ENCODE data around the gene NEUROD6.

The NEUROD6 gene

DNA sequence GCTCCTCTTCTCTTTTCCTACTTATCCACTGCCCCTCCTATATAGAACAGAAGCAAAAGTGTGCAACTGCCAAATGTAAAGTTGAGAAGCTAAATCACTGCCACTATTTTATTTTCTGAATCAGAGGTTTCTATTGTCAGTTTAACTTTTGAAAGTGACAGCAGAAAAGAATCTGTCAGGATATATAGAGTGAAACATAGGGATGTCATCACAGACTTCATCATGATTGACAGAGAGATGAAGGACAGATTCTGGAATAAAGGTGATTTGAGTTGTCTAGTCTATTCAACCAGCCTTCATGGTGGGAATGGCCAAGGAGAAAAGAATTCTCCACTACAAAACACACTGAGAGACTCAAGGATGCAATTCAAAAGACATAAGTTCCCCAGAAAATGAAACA, 19.9 kb downstream of the NEUROD6 start (continued):
- TF ChIP-seq ZNF175 (tag by site-specific recombination; IDR thresholded peaks at IDR 0.05) (no peak), KLF7 (tag by site-specific recombination; IDR thresholded peaks at IDR 0.05; ENCODE audit: borderline replicate concordance) (no peak), ZNF155 (tag by site-specific recombination; IDR thresholded peaks at IDR 0.05) (no peak)

DNA sequence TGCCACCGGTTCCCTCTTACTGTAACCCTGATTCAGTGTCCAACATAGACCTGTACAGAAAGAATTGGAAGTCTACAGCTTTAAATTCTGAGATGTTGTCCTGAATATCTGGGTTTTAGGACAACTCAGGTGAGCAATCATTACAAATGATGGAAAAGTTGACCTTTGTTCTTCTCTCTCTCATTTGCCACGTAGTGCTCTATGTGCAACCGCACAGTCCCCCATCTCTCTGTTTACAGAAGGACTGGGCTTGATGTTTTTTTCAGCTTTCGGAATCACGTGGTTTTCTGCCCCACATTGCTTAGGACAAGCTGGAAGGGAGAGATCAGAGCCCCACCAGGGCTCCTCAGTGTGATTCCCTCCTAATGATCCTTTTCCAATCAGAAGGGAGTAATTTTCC, 22.2 kb downstream of the NEUROD6 start:
- no peak overlapping the region for H3K27ac ChIP-seq (ENCODE audit: extremely low read depth, low read depth, low read length)
- POLR2A ChIA-PET: no interaction called here
- no peak for TF ChIP-seq ZNF548 (tag by site-specific recombination; IDR thresholded peaks at IDR 0.05)
- no peak for TF ChIP-seq ZNF155 (tag by site-specific recombination; IDR thresholded peaks at IDR 0.05)
- no peak for TF ChIP-seq ZNF660 (tag by site-specific recombination; IDR thresholded peaks at IDR 0.05)
- CTCF ChIA-PET: no interaction called here
- H3K9me3 ChIP-seq (ENCODE audit: control insufficient read depth, insufficient read depth, low read depth, low read length): no peaks in the 10 kb centered on the region
- no peaks in the 10 kb centered on the region for H3K4me1 ChIP-seq (ENCODE audit: control insufficient read depth, insufficient read depth, low read length)
- H3K4me3 ChIP-seq (ENCODE audit: low read depth, low read length): no peak overlapping the region
- H3K36me3 ChIP-seq (ENCODE audit: control insufficient read depth in 2 of 2, insufficient read depth in 1 of 2, low read length in 2 of 2): no peaks in the 10 kb centered on the region

DNA sequence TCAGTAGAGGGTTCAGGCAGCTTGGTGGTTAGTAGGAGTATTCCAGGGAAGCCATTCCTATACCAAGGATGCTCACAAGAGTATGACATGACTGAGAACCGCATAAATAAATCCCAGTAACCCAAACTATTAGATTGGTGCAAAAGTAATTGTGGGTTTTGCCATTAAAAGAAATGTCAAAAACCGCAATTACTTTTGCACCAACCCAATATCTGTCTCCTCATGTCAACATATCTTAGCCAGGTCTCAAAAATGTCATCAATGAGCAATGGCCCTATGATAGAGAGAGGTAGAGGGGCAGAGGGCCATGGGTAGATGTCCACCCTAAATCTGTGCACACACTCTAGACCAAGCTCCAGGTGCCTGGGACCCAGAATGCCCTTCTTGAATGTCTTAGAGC, 23.6 kb downstream of the NEUROD6 start:
- no peaks in the 10 kb centered on the region for H3K9me3 ChIP-seq (ENCODE audit: control insufficient read depth, insufficient read depth, low read depth, low read length)
- H3K27ac ChIP-seq (ENCODE audit: extremely low read depth, low read depth, low read length): no peak overlapping the region
- no peaks in the 10 kb centered on the region for H3K36me3 ChIP-seq (ENCODE audit: control insufficient read depth in 2 of 2, insufficient read depth in 1 of 2, low read length in 2 of 2)
- TF ChIP-seq ZNF184 (tag by site-specific recombination; IDR thresholded peaks at IDR 0.05) (no peak), ZNF366 (tag by site-specific recombination; conservative IDR thresholded peaks at IDR 0.05) (no peak), GLIS1 (tag by site-specific recombination; IDR thresholded peaks at IDR 0.05) (no peak), ZNF266 (tag by site-specific recombination; IDR thresholded peaks at IDR 0.05; ENCODE audit: low read depth) (no peak), ZNF335 (tag by site-specific recombination; conservative IDR thresholded peaks at IDR 0.05) (no peak), ZNF76 (tag by site-specific recombination; IDR thresholded peaks at IDR 0.05; ENCODE audit: borderline replicate concordance, low read depth) (no peak), GLIS2 (tag by site-specific recombination; IDR thresholded peaks at IDR 0.05) (no peak), ZNF248 (tag by site-specific recombination; IDR thresholded peaks at IDR 0.05) (no peak), ZNF658 (tag by site-specific recombination; IDR thresholded peaks at IDR 0.05) (no peak), ZNF621 (tag by site-specific recombination; IDR thresholded peaks at IDR 0.05) (no peak), ZNF561 (tag by site-specific recombination; IDR thresholded peaks at IDR 0.05; ENCODE audit: borderline replicate concordance) (no peak), ZNF121 (tag by site-specific recombination; IDR thresholded peaks at IDR 0.05) (no peak), KLF10 (tag by site-specific recombination; IDR thresholded peaks at IDR 0.05) (no peak), YY1 (tag by site-specific recombination; IDR thresholded peaks at IDR 0.05) (no peak), ZNF830 (tag by site-specific recombination; IDR thresholded peaks at IDR 0.05; ENCODE audit: low read depth) (no peak), ZBTB21 (tag by site-specific recombination; IDR thresholded peaks at IDR 0.05) (no peak), ZNF16 (tag by site-specific recombination; IDR thresholded peaks at IDR 0.05; ENCODE audit: low read depth) (no peak)
- TF ChIP-seq, protein P1, sequence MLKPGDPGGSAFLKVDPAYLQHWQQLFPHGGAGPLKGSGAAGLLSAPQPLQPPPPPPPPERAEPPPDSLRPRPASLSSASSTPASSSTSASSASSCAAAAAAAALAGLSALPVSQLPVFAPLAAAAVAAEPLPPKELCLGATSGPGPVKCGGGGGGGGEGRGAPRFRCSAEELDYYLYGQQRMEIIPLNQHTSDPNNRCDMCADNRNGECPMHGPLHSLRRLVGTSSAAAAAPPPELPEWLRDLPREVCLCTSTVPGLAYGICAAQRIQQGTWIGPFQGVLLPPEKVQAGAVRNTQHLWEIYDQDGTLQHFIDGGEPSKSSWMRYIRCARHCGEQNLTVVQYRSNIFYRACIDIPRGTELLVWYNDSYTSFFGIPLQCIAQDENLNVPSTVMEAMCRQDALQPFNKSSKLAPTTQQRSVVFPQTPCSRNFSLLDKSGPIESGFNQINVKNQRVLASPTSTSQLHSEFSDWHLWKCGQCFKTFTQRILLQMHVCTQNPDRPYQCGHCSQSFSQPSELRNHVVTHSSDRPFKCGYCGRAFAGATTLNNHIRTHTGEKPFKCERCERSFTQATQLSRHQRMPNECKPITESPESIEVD (tag by site-specific recombination; IDR thresholded peaks at IDR 0.05): no peak
- TF ChIP-seq, protein P2, sequence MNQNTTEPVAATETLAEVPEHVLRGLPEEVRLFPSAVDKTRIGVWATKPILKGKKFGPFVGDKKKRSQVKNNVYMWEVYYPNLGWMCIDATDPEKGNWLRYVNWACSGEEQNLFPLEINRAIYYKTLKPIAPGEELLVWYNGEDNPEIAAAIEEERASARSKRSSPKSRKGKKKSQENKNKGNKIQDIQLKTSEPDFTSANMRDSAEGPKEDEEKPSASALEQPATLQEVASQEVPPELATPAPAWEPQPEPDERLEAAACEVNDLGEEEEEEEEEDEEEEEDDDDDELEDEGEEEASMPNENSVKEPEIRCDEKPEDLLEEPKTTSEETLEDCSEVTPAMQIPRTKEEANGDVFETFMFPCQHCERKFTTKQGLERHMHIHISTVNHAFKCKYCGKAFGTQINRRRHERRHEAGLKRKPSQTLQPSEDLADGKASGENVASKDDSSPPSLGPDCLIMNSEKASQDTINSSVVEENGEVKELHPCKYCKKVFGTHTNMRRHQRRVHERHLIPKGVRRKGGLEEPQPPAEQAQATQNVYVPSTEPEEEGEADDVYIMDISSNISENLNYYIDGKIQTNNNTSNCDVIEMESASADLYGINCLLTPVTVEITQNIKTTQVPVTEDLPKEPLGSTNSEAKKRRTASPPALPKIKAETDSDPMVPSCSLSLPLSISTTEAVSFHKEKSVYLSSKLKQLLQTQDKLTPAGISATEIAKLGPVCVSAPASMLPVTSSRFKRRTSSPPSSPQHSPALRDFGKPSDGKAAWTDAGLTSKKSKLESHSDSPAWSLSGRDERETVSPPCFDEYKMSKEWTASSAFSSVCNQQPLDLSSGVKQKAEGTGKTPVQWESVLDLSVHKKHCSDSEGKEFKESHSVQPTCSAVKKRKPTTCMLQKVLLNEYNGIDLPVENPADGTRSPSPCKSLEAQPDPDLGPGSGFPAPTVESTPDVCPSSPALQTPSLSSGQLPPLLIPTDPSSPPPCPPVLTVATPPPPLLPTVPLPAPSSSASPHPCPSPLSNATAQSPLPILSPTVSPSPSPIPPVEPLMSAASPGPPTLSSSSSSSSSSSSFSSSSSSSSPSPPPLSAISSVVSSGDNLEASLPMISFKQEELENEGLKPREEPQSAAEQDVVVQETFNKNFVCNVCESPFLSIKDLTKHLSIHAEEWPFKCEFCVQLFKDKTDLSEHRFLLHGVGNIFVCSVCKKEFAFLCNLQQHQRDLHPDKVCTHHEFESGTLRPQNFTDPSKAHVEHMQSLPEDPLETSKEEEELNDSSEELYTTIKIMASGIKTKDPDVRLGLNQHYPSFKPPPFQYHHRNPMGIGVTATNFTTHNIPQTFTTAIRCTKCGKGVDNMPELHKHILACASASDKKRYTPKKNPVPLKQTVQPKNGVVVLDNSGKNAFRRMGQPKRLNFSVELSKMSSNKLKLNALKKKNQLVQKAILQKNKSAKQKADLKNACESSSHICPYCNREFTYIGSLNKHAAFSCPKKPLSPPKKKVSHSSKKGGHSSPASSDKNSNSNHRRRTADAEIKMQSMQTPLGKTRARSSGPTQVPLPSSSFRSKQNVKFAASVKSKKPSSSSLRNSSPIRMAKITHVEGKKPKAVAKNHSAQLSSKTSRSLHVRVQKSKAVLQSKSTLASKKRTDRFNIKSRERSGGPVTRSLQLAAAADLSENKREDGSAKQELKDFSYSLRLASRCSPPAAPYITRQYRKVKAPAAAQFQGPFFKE (tag by site-specific recombination; IDR thresholded peaks at IDR 0.05; ENCODE audit: borderline replicate concordance): no peak
- POLR2A ChIA-PET: no interaction called here
- H3K4me3 ChIP-seq (ENCODE audit: low read depth, low read length): no peak overlapping the region
- CTCF ChIA-PET: no interaction called here
- no peaks in the 10 kb centered on the region for H3K4me1 ChIP-seq (ENCODE audit: control insufficient read depth, insufficient read depth, low read length)
